Measurements from ENCODE around the gene ESPN.

Gene ESPN

DNA sequence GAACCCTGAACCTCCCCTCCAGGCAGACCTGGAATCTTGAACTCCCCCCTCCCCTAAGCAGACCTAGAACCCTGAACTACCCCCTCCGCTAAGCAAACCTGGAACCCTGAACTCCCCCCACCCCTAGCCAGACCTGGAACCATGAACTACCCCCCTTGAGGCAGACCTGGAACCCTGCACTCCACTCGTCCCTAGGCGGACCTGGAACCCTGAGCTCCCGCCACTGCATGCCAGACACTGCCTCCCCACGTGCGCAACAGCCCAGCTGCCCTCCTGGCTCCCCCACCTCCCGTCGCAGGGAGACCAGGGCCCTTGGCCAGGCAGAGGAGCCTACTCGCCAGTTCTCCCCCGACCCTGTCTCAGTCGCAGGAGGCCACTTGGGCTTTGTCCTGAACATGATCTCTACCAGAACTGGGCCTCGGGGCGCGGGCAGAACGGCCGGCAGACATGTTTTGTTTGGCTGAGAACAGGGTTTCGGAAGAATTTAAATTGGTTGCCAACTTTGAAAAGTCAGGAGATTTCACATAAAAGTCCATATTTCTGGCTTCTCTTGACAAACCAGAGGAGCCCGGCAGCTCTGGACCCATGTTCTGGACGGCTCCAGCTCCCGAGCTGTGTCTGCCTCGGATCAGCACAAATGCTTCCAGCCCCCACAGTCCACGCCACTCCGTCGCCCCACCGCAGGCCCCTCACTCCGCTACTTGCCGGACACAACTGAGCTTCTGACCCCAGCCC lies 76.1 kb downstream of the ESPN start (continued):
- TF ChIP-seq, protein P1, sequence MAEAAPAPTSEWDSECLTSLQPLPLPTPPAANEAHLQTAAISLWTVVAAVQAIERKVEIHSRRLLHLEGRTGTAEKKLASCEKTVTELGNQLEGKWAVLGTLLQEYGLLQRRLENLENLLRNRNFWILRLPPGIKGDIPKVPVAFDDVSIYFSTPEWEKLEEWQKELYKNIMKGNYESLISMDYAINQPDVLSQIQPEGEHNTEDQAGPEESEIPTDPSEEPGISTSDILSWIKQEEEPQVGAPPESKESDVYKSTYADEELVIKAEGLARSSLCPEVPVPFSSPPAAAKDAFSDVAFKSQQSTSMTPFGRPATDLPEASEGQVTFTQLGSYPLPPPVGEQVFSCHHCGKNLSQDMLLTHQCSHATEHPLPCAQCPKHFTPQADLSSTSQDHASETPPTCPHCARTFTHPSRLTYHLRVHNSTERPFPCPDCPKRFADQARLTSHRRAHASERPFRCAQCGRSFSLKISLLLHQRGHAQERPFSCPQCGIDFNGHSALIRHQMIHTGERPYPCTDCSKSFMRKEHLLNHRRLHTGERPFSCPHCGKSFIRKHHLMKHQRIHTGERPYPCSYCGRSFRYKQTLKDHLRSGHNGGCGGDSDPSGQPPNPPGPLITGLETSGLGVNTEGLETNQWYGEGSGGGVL (tag by site-specific recombination; IDR thresholded peaks at IDR 0.05): peak; percentile 78

DNA sequence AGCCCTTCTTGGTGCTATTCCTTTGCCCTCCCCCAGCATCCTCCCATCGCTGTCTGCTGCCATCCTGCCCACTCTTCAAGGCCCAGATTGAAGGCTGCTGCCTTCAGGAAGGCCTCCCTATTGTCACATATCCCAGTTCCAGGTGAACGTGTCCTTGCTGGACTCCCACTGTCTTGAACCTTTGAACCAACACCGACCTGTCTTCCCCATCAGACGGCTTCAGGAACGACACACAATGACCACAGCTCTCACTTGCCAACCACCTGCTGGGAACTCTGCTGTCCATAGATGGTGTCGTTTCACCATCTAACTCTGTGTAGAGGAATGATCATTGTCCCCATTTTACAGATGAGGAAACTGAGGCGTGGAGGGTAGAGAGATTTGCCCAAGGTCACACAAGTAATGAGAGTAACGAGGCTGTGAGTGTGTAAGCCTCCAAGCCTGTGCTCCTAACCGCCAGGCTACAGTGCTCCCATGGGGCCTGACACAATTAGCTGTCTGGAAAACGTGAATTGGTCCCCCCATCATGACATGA lies 76.8 kb downstream of the ESPN start:
- Histone ChIP-seq H3K36me3 (ENCODE audit: control insufficient read depth in 2 of 2, insufficient read depth in 1 of 2, low read length in 2 of 2) (no peaks in the 10 kb centered on the region), H3K4me3 (ENCODE audit: low read depth, low read length) (no peak overlapping the region), H3K4me1 (ENCODE audit: control insufficient read depth, insufficient read depth, low read length) (no peaks in the 10 kb centered on the region), H3K9me3 (ENCODE audit: control insufficient read depth, insufficient read depth, low read depth, low read length) (no peaks in the 10 kb centered on the region), H3K27ac (ENCODE audit: extremely low read depth, low read depth, low read length) (no peak overlapping the region)
- TF ChIP-seq IKZF3 (tag by site-specific recombination; IDR thresholded peaks at IDR 0.05): no peak
- no peak for TF ChIP-seq MYNN (tag by site-specific recombination; IDR thresholded peaks at IDR 0.05; ENCODE audit: borderline replicate concordance)
- no peak for TF ChIP-seq ZNF37A (tag by site-specific recombination; IDR thresholded peaks at IDR 0.05)
- TF ChIP-seq, protein P2, sequence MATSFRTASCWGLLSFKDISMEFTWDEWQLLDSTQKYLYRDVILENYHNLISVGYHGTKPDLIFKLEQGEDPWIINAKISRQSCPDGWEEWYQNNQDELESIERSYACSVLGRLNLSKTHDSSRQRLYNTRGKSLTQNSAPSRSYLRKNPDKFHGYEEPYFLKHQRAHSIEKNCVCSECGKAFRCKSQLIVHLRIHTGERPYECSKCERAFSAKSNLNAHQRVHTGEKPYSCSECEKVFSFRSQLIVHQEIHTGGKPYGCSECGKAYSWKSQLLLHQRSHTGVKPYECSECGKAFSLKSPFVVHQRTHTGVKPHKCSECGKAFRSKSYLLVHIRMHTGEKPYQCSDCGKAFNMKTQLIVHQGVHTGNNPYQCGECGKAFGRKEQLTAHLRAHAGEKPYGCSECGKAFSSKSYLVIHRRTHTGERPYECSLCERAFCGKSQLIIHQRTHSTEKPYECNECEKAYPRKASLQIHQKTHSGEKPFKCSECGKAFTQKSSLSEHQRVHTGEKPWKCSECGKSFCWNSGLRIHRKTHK (tag by site-specific recombination; IDR thresholded peaks at IDR 0.05): no peak
- TF ChIP-seq ZNF324 (tag by site-specific recombination; IDR thresholded peaks at IDR 0.05): no peak
- no peak for TF ChIP-seq ZFP3 (tag by site-specific recombination; IDR thresholded peaks at IDR 0.05; ENCODE audit: low read depth)
- no peak for TF ChIP-seq ZNF138 (tag by site-specific recombination; IDR thresholded peaks at IDR 0.05; ENCODE audit: borderline replicate concordance)
- no peak for TF ChIP-seq ZNF654 (tag by site-specific recombination; IDR thresholded peaks at IDR 0.05; ENCODE audit: low read depth)
- TF ChIP-seq ZNF10 (tag by site-specific recombination; IDR thresholded peaks at IDR 0.05): no peak
- no peak for TF ChIP-seq ZNF16 (tag by site-specific recombination; IDR thresholded peaks at IDR 0.05; ENCODE audit: low read depth)
- POLR2A ChIA-PET: no interaction called here
- CTCF ChIA-PET: interaction anchor here (0.6 kb wide), 1 partner anchor 23 kb away, joined by 3 read pairs; no protein-coding TSS in a partner anchor

DNA sequence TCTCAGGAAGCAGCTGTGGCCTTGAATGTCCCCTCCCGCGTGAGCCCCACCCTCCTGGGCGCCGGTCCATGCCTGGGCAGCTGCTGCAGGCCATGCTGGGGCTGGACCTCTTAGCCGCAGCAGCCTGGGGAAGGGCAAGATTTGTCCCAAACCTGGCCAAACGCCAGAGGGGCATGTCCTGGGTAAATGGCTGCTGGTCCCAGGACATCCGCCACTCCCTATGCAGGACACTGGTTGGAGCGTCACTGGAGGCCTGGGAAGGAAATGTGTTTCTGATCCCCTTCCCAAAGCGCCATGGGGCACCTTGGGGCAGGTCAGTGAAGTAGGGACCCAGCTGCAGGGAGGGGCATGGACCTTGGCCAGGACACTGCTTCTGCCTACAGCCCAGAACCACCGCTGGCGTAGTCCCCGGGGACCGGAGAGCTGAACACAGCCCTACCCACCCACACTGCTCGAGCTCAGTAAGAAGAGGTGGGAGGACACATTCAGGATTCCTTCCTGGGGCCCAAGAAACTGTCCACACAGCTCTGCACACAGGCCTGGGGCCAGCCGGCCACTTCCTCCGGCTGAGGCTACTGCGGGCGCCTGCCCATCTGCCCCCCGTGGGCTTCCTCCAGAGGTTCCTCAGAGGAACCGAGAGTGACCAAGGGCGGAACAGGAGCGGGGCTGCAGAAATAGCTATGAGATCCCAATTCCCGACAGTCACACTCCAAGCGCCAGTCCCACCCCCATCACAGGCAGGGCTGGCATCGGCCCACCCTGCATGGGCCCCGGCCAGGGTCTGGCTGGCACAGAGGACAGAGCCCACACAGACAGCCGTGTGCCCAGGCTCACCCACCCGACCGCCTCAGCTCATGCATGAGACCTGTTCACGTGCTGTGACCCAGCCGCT lies 77.7 kb downstream of the ESPN start:
- Histone ChIP-seq H3K27ac (ENCODE audit: extremely low read depth, low read depth, low read length) (no peak overlapping the region), H3K4me3 (ENCODE audit: low read depth, low read length) (no peak overlapping the region), H3K4me1 (ENCODE audit: control insufficient read depth, insufficient read depth, low read length) (no peaks in the 10 kb centered on the region), H3K36me3 (ENCODE audit: control insufficient read depth in 2 of 2, insufficient read depth in 1 of 2, low read length in 2 of 2) (no peaks in the 10 kb centered on the region), H3K9me3 (ENCODE audit: control insufficient read depth, insufficient read depth, low read depth, low read length) (no peaks in the 10 kb centered on the region)
- CTCF ChIA-PET: interaction anchor here (0.7 to 1.6 kb wide), 3 partner anchors 12 to 30 kb away, joined by 3 to 13 read pairs (median 5); no protein-coding TSS in a partner anchor
- POLR2A ChIA-PET: no interaction called here
- TF ChIP-seq, protein P3, sequence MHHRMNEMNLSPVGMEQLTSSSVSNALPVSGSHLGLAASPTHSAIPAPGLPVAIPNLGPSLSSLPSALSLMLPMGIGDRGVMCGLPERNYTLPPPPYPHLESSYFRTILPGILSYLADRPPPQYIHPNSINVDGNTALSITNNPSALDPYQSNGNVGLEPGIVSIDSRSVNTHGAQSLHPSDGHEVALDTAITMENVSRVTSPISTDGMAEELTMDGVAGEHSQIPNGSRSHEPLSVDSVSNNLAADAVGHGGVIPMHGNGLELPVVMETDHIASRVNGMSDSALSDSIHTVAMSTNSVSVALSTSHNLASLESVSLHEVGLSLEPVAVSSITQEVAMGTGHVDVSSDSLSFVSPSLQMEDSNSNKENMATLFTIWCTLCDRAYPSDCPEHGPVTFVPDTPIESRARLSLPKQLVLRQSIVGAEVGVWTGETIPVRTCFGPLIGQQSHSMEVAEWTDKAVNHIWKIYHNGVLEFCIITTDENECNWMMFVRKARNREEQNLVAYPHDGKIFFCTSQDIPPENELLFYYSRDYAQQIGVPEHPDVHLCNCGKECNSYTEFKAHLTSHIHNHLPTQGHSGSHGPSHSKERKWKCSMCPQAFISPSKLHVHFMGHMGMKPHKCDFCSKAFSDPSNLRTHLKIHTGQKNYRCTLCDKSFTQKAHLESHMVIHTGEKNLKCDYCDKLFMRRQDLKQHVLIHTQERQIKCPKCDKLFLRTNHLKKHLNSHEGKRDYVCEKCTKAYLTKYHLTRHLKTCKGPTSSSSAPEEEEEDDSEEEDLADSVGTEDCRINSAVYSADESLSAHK (tag by site-specific recombination; IDR thresholded peaks at IDR 0.05): 0 out of 2 replicates have a peak, but pooled peaks have one; percentile 32
- TF ChIP-seq GFI1B (tag by site-specific recombination; IDR thresholded peaks at IDR 0.05) (no peak), ZNF16 (tag by site-specific recombination; IDR thresholded peaks at IDR 0.05; ENCODE audit: low read depth) (no peak), GLI2 (tag by site-specific recombination; IDR thresholded peaks at IDR 0.05; ENCODE audit: borderline replicate concordance, low read depth) (no peak), ZSCAN16 (tag by site-specific recombination; IDR thresholded peaks at IDR 0.05) (no peak), ZNF530 (tag by site-specific recombination; IDR thresholded peaks at IDR 0.05; ENCODE audit: low read depth) (no peak), SP2 (tag by site-specific recombination; IDR thresholded peaks at IDR 0.05) (0 out of 2 replicates have a peak, but pooled peaks have one; percentile 9), KLF1 (tag by site-specific recombination; IDR thresholded peaks at IDR 0.05) (peak; percentile 13; the same call in 1 of the 2 replicates), EGR2 (tag by site-specific recombination; IDR thresholded peaks at IDR 0.05; ENCODE audit: low read depth) (peak; percentile 85), ZFHX2 (tag by site-specific recombination; conservative IDR thresholded peaks at IDR 0.05) (peak; percentile 80), ZNF791 (tag by site-specific recombination; IDR thresholded peaks at IDR 0.05) (no peak)
- TF ChIP-seq, protein P4, sequence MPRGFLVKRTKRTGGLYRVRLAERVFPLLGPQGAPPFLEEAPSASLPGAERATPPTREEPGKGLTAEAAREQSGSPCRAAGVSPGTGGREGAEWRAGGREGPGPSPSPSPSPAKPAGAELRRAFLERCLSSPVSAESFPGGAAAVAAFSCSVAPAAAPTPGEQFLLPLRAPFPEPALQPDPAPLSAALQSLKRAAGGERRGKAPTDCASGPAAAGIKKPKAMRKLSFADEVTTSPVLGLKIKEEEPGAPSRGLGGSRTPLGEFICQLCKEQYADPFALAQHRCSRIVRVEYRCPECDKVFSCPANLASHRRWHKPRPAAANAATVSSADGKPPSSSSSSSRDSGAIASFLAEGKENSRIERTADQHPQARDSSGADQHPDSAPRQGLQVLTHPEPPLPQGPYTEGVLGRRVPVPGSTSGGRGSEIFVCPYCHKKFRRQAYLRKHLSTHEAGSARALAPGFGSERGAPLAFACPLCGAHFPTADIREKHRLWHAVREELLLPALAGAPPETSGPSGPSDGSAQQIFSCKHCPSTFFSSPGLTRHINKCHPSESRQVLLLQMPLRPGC (tag by site-specific recombination; IDR thresholded peaks at IDR 0.05): no peak
